Stimulated activated CD4-positive, alpha-beta T cell treated with anti-CD3 and anti-CD28 coated beads, Interleukin-12 subunit alpha, Interleukin-12 subunit beta, amount 100 ng/mL, for 48 hours (primary cell): ENCODE results near the gene WDR20.
"Not testable (repeated sequence)": the region's sequence is repeated elsewhere in the genome, so short reads cannot be mapped to it uniquely, and the experiment has no call there.

ENCODE experiments used
- DNase-seq, 3 donors: peaks; one replicate each; pipeline ENCODE4 v3.0.0-alpha.2; 2020; ENCODE audit warnings: low read depth in 2 of 3, low spot score in 1 of 3

The WDR20 gene

DNA sequence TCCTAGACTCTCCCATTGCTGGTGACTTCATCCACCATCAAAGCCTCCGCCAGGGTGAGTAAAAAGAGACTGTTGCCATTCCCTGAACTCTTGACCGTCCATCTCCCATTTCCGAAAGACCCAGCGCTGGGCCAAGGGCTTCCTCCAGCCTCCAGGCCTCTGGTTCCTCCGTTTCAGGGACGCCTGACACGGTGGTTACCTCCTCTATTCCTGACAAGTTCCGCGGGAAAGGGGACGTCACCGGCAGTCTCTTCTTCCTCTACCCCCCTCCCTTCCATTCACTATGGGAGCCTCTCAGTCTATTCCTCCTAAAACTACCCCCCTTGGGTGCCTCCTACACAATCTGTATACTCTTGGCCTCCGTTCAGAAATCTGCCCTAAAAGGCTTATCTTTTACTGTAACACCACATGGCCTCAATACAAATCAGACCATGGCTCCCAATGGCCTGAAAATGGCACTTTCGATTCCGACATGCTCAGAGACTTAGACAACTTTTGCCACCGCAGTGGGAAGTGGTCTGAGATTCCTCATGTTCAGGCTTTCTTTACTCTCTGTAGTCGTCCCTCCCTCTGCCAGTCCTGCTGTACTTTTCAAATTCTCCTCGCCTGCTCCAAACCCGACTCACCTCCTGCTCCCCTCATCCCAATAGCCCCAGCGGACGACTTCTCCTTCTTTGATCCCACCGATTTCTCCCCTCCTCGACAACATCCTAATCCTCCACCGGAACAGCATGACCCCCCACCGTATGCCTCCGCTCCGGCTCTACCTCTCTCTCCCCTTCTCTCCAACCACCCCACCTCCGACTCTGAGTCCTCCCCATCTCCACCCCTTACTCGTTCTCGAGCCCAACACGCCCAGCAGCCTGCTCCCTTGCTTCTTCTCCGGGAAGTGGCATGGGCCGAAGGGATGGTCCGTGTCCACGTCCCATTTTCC lies 94.9 kb downstream of the WDR20 start:
- DNase-seq: no peak

- DNase-seq: peak; percentile 62 to 83 (median 77)
Observed at GRCh38 chr14:102235275-102235897, 95.7 kb downstream of the WDR20 start.

- DNase-seq: no peak
Observed at GRCh38 chr14:102236026-102236425, 96.3 kb downstream of the WDR20 start.

DNA sequence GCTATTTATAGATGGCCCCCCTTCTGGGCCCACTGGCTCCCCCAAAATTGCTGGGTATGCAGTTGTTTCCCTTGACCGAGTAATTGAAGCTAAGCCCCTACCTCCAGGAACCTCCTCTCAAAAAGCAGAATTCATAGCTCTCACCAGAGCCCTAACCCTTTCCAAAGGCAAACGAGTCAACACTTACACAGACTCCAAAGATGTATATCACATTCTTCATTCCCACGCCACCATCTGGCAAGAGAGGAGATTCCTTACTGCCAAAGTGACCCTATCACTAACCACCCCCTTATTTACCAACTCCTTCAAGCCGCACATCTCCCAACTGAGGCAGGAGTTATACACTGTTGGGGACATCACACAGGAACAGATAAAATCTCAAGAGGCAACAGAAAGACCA lies 98.4 kb downstream of the WDR20 start:
- DNase-seq: no peak

GRCh38 chr14:102238766-102239165 lies 99.1 kb downstream of the WDR20 start:
- no peak for DNase-seq

DNA sequence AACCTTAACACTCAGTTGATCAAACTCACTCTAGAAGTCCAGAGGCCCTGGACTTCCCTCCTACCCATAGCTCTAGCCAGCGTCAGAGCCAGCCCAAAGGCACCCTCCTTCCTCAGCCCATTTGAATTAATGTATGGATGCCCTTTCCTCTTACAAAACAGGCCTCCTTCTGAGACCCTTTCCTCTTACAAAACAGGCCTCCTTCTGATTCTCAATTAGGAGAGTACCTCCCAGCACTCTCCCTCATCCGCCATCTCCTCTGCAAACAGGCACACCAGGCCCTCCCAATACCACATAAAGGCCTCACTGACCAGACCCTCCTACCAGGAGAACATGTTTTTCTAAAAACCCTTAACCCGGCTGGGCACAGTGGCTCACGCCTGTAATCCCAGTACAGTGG lies 99.5 kb downstream of the WDR20 start:
- DNase-seq: no peak

- DNase-seq: not testable (repeated sequence)
Observed at GRCh38 chr14:102240481-102240880, 100.8 kb downstream of the WDR20 start.

GRCh38 chr14:102241147-102241546 lies 101.5 kb downstream of the WDR20 start:
- no peak for DNase-seq

DNA sequence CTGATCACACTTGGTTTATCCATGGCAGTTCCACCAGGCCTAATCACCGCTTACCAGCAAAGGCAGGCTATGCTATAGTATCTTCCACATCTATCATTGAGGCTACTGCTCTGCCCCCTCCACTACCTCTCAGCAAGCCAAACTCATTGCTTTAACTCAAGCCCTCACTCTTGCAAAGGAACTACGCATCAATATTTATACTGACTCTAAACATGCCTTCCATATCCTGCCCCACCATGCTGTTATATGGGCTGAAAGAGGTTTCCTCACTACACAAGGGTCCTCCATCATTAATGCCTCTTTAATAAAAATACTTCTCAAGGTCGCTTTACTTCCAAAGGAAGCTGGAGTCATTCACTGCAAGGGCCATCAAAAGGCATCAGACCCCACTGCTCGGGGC lies 104.1 kb downstream of the WDR20 start:
- DNase-seq: not testable (repeated sequence)

DNA sequence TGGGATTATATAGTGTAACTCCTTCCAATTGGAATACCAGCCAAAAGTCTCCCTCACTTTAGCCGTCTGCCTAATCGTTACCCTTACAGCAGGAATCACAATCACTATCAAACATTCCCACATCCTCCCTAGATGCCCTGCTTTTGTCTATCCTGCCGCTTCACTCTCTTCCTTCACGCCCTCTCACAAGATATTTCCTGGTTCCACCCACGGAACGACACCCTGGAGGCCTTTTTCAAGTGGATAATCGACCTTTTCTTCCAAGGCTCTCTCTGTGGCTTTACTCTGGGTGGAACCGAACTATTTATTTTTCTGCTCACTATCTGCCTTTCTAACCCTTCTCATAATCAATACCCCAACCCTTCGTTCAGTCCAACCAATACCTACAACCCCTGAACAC lies 106.4 kb downstream of the WDR20 start:
- DNase-seq: no peak

DNA sequence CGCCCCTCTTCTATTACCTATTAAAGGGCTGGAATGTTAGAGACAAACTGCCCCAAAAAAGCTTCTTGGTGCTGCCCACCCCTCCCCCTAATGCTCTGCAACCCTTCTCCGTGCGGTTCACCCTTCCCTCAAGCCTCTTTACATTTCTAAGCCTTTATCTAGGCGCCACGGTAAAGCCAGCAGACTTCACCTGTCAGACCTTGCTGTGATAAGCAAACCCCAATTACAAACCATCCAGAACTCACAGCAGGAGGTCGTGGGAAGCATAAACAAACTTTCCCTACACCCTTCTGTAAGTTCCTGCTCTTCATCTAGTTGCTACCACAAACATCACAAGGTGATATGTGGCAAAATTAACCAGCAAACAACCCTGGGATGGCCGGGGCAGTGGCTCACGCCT lies 108.4 kb downstream of the WDR20 start:
- DNase-seq: no peak

DNA sequence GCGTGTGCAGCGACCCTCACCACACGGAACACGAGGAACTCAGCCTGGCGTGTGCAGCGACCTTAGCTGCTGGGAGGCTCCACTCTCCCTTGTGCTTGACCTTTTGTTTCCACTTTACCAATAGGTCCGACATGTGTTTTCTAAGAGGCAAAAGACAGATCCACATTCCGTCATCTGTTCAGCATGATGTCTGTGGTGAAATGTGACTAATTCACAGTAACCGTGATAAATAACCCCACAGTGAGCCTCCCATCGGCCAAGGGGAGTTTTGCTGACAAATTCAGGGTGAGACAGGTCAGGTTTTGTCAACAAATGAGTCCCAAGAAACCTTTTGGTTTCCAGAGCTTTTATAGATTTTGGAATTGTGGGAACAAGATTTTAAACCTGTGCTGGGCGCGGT lies 109.3 kb downstream of the WDR20 start:
- DNase-seq: no peak

GRCh38 chr14:102249981-102250380 lies 110.3 kb downstream of the WDR20 start:
- DNase-seq: no peak

DNA sequence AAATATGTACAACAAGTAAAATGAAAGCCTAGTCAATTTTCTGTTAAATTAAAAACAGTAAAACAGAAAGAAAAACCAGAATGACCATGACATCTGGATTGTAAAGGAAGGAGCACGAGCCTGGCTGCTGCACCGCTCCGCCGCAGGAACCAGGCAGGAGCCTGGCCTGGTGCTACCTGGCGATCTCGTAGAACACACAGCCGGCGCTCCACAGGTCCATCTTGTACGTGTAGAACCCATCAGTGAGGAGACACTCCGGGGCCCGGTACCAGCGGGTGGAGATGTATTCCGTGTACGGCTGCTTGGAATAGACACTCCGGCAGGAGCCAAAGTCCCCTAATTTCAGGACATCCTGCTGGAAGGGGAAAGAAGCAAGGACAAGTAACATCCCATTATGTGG lies 110.9 kb downstream of the WDR20 start:
- no peak for DNase-seq

GRCh38 chr14:102251161-102251560 lies 111.5 kb downstream of the WDR20 start:
- no peak for DNase-seq

- DNase-seq: no peak
Observed at GRCh38 chr14:102252834-102253801, 113.4 kb downstream of the WDR20 start.

DNA sequence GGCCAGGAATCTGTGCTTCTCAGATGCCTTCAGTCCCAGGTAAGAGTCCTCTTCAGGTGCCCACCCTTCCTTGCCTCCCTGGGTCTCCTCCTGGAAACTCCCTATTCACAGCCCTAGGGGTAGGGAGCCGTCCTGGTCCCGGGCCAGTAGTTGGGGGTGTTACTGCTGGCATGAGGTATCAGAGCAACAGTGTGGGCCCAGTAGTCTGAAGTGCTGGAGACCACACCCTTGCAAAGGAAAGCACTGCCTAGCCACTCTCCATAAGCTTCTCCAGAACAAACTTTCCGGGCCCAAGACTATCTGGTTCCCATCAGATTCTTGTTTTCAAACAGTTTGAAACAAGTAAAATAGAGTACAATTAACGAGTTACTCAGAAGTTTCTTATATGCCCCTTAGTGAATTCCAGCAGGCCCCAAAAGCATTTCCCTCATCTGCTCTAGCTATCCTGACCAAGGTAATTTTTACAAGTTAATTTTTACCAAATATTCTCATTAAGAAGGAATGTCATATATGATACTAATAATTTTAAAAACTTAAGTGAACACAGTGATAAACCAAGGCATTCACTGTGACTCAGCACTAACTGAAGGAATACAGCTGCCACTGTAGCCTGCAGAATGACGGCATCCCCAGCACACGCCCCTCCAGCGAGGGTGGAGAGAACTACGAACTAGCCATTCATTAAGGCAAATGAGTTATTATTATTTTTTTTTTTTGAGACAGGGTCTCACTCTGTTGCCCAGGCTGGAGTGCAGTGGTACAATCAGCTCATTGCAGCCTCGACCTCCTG lies 115.9 kb downstream of the WDR20 start:
- no peak for DNase-seq

GRCh38 chr14:102256716-102257115 lies 117.0 kb downstream of the WDR20 start:
- DNase-seq: no peak

DNA sequence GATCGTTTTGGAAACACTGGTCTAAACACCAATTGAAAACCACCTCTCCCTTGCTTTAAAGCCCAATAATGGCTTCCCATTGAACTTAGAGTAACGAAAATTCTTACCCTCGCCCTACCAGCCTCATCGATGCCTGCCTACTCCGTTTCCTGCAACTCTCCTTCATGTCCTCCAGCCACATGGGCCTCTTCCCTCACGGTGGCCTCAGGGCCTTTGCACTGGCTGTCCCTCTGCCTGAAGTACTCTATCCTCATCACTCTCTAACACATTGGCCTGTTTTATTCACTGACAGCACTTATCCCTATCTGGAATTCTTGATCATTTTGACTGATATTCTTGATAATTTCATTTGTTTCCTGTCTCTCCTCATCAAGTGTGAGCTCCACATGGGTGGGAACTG lies 118.4 kb downstream of the WDR20 start:
- DNase-seq: no peak
